Mesothelial cell of epicardium (in vitro differentiated cells): Measurements from ENCODE around the gene NT5DC2. TPM values are rescaled to one million over a fixed set of nuclear protein-coding genes. Genes with fewer than 3 reads are reported as not detected.

ENCODE experiments used
- DNase-seq, 2 experiments: peaks; one replicate each; pipeline ENCODE4 v3.0.0; 2021; ENCODE audit warnings: low spot score in 2 of 2; ENCODE audit not compliant: unreplicated experiment in 2 of 2
- H3K27ac Mint-ChIP-seq: 2 replicates; pipeline ENCODE4 v1.8.0; 2021; ENCODE audit warnings: mixed read lengths
- H3K27me3 Mint-ChIP-seq: 2 replicates; pipeline ENCODE4 v1.8.0; 2021; ENCODE audit warnings: low read depth, mixed read lengths
- H3K36me3 Mint-ChIP-seq: 2 replicates; pipeline ENCODE4 v1.8.0; 2021; ENCODE audit warnings: mixed read lengths
- H3K4me1 Mint-ChIP-seq: 2 replicates; pipeline ENCODE4 v1.8.0; 2021; ENCODE audit warnings: mixed read lengths
- H3K4me3 Mint-ChIP-seq: 2 replicates; pipeline ENCODE4 v1.8.0; 2021; ENCODE audit warnings: mild to moderate bottlenecking, moderate library complexity, mixed read lengths
- H3K9me3 Mint-ChIP-seq: 2 replicates; pipeline ENCODE4 v1.8.0; 2021; ENCODE audit warnings: mixed read lengths
- CTCF ChIP-seq: fragments of 200-600 bp; sonication (generic); IDR thresholded peaks from one replicate; pipeline ENCODE4 v1.5.0; 2021; ENCODE audit warnings: antibody characterized with exemption; ENCODE audit not compliant: unreplicated experiment
- total RNA-seq: library from RNA; stranded (reverse); gene quantifications from 3 replicates; pipeline ENCODE4 v1.2.1, GENCODE V29; 2021

The NT5DC2 gene
- total RNA-seq, 1 donor from 2014 or later = 266 TPM

GRCh38 chr3:52544937-52545336 lies 11.3 kb upstream of the NT5DC2 start:
- no peak for DNase-seq
- peaks cover 2% of the 10 kb centered on the region for H3K4me1 Mint-ChIP-seq

GRCh38 chr3:52541050-52541449 lies 7.4 kb upstream of the NT5DC2 start:
- Mint-ChIP-seq H3K36me3 (peaks cover 5% of the 10 kb centered on the region), H3K4me1 (peaks cover 27% of the 10 kb centered on the region), H3K4me3 (no peak overlapping the region), H3K9me3 (no peaks in the 10 kb centered on the region), H3K27ac (peak overlapping the region; percentile 11), H3K27me3 (no peaks in the 10 kb centered on the region)
- no peak for TF ChIP-seq CTCF
- no peak for DNase-seq

More at GRCh38 chr3:52544937-52545336, 11.3 kb upstream of the NT5DC2 start:
- H3K27ac Mint-ChIP-seq = no peak overlapping the region
- no peaks in the 10 kb centered on the region for H3K9me3 Mint-ChIP-seq
- H3K27me3 Mint-ChIP-seq = no peaks in the 10 kb centered on the region
- H3K36me3 Mint-ChIP-seq = peaks cover 17% of the 10 kb centered on the region
- no peak for TF ChIP-seq CTCF
- H3K4me3 Mint-ChIP-seq = no peak overlapping the region

- no peak for DNase-seq
- no peak overlapping the region for H3K4me3 Mint-ChIP-seq
- H3K36me3 Mint-ChIP-seq = peaks cover 5% of the 10 kb centered on the region
- TF ChIP-seq CTCF = no peak
- H3K27me3 Mint-ChIP-seq = no peaks in the 10 kb centered on the region
- H3K9me3 Mint-ChIP-seq = no peaks in the 10 kb centered on the region
- H3K27ac Mint-ChIP-seq = peak overlapping the region; percentile 48
- peaks cover 44% of the 10 kb centered on the region for H3K4me1 Mint-ChIP-seq
These were observed 5.5 kb upstream of the NT5DC2 start for GRCh38 chr3:52539010-52539653.

GRCh38 chr3:52537726-52538421 lies 4.2 kb upstream of the NT5DC2 start:
- no peak for DNase-seq
- Mint-ChIP-seq H3K4me3 (peak overlapping the region; percentile 96), H3K27ac (peak overlapping the region; percentile 98), H3K36me3 (peaks cover 2% of the 10 kb centered on the region), H3K9me3 (no peaks in the 10 kb centered on the region), H3K27me3 (no peaks in the 10 kb centered on the region), H3K4me1 (peaks cover 45% of the 10 kb centered on the region)
- no peak for TF ChIP-seq CTCF

- Mint-ChIP-seq H3K27ac (peak overlapping the region; percentile 98), H3K27me3 (no peaks in the 10 kb centered on the region), H3K4me3 (peak overlapping the region; percentile 96), H3K4me1 (peaks cover 50% of the 10 kb centered on the region), H3K9me3 (no peaks in the 10 kb centered on the region), H3K36me3 (peaks cover 2% of the 10 kb centered on the region)
- no peak for TF ChIP-seq CTCF
- DNase-seq = no peak
These were observed 3.5 kb upstream of the NT5DC2 start for GRCh38 chr3:52537165-52537620.
